GM19468 (cell line): Measurements from ENCODE around the gene LRRC3C.
"Not testable (repeated sequence)": the region's sequence is repeated elsewhere in the genome, so short reads cannot be mapped to it uniquely, and the experiment has no call there.

Experiments used
- ATAC-seq: cut with Tn5 transposase; IDR thresholded peaks from one replicate; pipeline ENCODE4 v1.9.1; 2021; ENCODE audit warnings: mild to moderate bottlenecking, moderate library complexity, moderate number of reproducible peaks; ENCODE audit not compliant: unreplicated experiment; ENCODE audit errors: extremely low read depth

LRRC3C gene

DNA sequence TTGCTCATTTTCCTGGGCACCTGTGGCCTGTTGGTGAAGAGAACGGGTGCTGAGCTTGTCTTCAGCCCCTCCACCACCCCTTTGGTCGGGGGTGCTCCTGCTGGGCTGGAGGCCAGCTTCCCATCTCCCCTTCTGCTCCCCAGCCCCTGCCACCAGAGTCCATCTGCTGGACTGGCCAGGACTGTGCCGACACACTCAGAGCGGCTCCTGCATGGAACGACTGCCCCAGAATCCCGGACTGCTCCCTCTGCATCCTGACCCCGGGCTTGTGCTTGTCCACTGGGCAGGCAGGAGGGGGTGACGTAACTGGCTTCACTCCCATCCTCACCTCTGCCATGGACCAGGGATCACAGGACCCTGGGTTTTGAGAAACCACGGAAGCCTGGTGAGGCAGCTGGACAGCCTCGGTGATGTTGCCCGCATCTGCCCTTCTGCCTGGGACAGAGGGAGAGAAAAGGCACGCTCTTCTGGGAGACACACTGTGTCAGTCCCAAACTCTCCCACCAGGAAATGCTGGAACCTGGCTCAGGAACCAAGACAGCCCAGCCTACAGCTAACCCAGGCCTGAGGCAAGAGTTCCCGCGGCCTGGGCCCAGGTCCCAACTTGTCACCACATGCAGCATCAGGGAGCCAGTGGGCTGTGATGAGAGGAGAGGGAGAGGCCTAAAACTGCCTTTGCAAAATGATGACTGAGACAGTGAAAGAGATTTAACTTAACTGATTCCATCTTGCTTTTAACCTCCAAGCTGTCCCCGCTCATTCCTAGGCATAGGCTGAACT, 19.2 kb downstream of the LRRC3C start:
- ATAC-seq: no peak

DNA sequence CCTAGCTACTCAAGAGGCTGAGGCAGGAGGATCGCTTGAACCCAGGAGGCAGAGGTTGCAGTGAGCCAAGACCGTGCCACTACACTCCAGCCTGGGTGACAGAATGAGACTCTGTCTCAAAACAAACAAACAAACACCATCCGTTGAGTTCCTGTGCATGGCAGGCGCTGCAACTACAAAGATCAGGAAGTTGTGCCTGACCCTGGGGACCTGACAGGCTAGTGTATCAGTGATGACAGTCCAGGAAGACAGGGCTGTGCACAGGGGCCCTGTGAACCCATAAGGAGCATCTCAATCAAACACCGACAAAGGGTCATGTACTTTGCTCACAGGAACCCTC, 20.9 kb downstream of the LRRC3C start:
- ATAC-seq: not testable (repeated sequence)

DNA sequence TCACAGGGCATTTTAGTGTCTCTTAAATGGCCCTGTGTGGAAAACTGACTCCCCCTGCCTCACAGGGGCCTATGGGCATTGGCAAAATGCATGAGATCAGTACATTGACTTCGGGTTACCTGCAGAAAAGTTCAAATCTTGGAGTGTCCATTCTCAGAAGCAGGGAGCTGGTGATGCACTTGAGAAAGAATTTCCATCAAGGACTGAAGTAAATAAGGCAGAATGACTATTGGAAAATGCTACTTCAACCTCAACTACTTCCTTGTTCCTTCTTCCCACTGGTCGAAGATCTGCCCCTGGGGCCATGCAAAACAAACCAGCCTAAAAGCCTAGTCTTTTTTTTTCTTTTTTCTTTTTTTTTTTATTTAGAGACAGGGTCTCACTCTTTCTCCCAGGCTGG, 21.5 kb downstream of the LRRC3C start:
- no peak for ATAC-seq

DNA sequence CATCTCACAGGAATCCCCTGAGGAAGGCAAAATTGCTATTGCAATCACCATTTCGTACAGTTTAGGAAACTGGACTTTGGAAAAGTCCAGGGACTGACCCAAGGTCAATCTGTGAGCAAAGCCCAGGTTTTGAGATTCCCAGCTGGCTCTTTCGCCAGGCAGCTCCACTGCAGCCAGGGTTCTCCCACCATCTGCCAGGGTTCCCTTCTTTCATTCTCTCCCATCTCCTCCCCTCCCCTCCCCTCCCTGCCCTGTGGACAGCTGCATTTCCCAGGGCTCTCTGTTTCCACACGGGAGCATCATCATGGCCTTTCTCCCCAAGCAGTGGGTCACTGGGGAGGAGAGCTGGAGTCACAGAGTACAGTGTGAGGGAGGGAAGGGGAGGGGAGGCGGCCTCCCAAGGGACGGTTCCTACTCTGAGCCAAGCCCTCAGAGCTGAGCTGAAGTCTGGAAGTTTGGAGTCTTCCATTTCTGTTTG, 23.4 kb downstream of the LRRC3C start:
- ATAC-seq: no peak

DNA sequence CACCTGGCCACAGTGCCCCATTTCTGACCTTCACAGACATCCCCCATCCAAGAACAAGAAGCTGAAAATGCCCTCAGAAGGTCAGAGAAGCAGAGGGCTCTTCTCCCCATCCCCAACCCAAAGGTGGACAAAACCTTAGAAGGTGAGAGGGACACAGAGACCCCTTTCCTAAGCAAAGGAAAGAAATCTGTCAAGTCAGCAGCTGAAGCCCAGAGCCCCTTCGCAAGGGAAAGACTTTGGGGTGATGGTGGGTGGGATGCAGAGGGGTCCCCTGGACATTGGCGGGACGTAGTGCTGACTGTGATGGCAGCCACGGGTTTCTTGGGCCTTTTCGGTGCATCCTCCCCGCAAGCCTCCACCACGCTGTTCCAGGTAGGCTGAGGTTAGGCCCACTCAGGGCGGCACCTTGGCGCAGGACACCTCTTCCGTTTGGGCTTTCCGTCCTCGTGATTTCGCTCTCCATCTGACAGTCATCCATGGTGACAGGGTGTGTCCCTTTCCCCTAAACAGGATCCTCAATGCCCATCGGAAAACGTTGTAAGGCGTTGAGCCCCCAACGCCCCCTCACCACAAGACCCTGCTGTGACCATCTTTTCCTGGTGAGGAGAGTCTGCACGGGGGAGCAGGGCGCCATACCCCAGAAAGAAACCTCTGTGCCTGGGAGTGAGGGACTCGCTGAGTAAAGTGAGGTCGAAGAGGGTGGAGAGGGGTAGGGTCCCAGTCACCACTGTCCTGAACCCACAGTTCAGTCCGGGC, 24.6 kb downstream of the LRRC3C start:
- no peak for ATAC-seq

DNA sequence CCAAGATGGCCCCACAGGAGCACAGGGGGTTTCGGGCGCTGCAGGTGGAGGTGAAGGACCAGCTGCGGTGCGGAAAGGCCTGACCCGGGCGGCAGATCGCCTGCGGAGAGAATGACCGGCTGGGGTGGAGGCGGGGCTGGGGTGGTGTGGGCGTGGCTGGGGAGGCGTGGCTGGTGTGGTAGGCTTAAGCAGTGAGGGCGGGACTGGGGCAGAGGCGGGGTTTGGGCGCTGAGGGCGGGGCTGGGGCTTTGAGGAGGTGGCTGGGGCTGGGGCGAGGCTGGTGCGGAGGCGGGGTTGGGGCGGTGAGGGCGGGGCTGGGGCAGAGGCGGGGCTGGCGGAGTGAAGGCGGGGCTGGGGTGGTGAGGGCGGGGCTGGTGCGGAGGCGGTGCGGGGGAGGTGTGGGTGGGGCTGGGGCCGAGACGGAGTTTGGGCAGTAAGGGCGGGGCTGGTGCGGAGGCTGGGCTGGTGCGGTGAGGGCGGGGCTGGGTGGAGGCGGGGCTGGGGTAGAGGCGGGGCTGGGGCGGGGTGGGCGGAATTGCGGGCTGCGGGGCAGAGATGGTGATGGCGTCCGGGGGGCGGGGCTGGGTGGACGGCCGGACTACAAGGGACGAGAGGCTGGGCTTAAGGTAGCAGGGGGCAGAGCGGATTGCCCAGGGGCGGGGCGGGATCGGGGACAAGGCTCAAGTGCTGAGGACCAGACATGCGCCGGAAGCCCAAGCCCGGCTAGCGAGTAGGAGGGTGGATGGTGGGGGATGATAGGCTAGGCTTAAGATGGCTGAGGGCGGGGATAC, 25.3 kb downstream of the LRRC3C start:
- peak; percentile 69 for ATAC-seq

DNA sequence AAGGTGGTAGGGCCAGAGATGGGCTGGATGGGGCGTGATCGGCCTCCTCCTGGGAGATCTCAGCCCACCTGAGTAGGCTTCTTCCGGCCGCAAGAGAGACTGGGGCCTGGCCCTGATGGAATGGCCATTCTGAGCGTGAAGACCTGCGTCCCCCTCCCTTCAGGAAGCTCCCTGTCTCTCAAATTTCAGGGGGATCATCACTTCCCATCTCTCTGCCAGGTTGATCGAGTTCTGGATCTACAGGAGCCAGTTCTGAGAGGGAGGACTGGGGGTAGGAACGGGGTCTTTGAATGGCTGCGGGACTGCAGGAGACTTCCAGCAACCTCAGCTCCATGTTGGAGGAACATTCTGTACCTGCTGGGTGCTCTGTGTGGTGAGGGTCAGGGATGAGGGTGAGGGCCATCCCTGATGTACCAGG, 25.9 kb downstream of the LRRC3C start:
- no peak for ATAC-seq

GRCh38 chr17:39954876-39955275, 27.3 kb downstream of the LRRC3C start:
- no peak for ATAC-seq

DNA sequence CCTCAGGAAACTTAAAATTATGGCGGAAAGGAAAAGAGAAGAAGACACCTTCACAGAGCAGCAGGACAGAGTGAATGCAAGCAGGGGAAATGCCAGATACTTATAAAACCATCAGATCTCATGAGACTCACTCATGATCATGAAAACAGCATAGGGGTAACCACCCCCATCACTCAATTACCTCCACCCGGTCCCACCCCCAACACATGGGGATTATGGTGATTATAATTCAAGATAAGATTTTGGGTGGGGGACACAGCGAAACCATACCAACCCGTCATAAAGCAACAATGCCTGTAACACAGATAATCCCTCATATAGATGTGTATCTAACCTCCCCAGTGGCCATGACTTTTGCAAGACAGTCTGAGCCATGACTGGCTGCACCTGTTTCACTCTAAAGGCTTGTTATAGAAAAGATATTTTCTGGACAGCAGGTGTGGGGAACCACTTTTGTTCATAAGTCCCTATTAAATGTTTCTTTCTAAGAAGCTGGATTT, 28.2 kb downstream of the LRRC3C start:
- no peak for ATAC-seq

- ATAC-seq: no peak
Measured at GRCh38 chr17:39960524-39961041, 33.1 kb downstream of the LRRC3C start.

DNA sequence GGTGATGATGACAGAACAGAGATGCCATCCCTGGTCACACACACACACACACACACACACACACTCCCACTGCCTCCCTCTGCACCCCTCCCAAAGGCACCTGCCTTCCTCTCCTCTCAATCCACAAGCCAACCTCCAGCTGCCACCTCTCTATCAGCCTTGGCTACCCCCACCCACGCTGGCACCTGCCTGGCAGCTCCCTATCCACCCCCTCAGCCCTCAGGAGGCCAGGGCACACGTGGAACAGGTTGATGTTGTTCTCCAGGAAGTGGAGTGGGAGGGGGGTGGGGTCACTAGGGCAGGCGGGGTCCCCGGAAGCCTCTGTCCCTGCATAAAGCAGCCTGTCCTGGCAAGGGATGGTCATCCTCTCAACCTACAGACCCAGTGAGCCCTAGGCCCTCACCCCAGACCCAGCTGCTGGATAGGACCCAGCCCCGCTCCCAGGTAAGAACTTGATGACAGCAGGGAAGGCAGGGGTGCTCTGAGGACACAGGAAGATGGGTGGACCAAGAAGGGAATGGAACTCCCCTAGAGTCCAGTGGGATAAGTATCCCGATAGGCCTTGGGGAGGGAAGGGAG, 35.2 kb downstream of the LRRC3C start, which contains the start of gene GSDMA:
Gene GSDMA, plus strand, starts transcription at position 363 of the 579 bp plus-strand sequence. CDS start 2,684 bp downstream, outside the sequence.
- ATAC-seq: no peak

- no peak for ATAC-seq
Measured at GRCh38 chr17:39963829-39964228, 36.3 kb downstream of the LRRC3C start.

DNA sequence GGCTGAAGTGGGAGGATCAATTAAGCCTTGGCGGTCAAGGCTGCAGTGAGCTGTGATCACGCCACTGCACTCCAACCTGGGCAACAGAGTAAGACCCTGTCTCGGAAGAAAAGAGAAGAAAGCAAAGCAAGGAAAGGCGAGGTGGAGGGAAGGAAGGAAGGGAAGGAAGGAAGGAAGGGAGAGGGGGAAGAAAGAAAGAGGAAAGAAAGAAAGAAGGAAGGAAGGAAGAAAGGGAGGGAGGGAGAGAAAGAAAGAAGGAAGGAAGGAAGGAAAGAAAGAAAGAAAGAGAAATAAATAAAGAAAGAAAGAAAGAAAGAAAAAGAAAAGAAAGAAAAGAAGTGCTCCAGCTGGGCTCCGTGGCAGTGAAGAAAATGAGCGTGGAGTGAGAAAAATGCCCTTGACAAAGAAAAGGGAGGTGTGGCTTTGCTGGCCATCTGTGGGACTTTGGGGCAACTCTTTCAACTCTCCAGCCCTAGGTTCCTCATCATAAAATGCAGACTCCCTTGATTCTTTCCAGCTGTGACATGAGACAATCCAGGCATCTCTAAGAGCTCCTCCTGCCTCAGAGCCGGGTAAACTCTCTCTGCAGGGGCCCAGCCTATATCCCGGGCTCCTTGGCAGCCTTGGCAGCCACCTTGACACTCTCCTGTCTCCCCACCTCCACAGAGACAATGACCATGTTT, 37.6 kb downstream of the LRRC3C start:
- ATAC-seq: no peak

- ATAC-seq: no peak
Measured at GRCh38 chr17:39966771-39967170, 39.2 kb downstream of the LRRC3C start.

GRCh38 chr17:39968761-39969160, 41.2 kb downstream of the LRRC3C start:
- no peak for ATAC-seq

- ATAC-seq: no peak
Measured at GRCh38 chr17:39969375-39969774, 41.8 kb downstream of the LRRC3C start.

- no peak for ATAC-seq
Measured at GRCh38 chr17:39970157-39970692, 42.7 kb downstream of the LRRC3C start.

GRCh38 chr17:39971076-39971603, 43.6 kb downstream of the LRRC3C start:
- ATAC-seq: no peak

DNA sequence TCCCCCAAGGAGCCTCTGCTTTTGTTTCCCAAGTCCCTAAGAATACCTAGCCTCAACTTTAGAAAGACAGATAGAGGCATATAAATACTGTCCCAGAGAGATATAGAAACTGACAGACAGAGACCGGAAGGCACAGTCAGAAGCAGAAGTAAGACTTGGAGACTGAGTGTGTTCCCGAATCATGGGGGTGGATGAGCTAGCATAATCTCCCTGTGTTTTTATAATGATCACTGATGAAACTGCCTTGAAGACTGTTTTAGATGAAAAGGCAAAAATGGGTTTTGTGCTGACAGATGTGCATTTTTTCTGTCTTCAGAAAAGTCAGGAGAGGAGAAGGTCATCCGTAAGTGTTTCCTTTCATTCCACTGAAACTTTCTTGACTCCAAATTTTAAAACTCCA, 44.7 kb downstream of the LRRC3C start:
- no peak for ATAC-seq
